Esophagus muscularis mucosa (tissue), 3 donors: Measurements from ENCODE around the gene C22orf15.

Experiments used
- CTCF ChIP-seq, 3 experiments: fragments of 200-600 bp in 2 of 3; fragments of 450-650 bp in 1 of 3; sonication (generic) in 2 of 3; IDR thresholded peaks; one replicate each; pipeline ENCODE4 v1.5.1; 2017 to 2019; ENCODE audit warnings: antibody characterized with exemption in 3 of 3, mild to moderate bottlenecking in 2 of 3, moderate library complexity in 1 of 3
- POLR2A ChIP-seq: fragments of 450-650 bp; IDR thresholded peaks from one replicate; pipeline ENCODE4 v1.6.1; 2017; ENCODE audit warnings: antibody characterized with exemption, moderate library complexity, mild to moderate bottlenecking, low read depth

GRCh38 chr22:23745791-23746190, 17.0 kb upstream of the C22orf15 start:
- TF ChIP-seq POLR2A (no peak), CTCF (IDR thresholded peaks at IDR 0.05) (no peak)
